Panc1 (cell line): ENCODE measurements around the gene SHROOM2.

Experiments
- CTCF ChIP-seq: fragments of 450-650 bp; IDR thresholded peaks from 2 replicates; pipeline ENCODE4 v1.5.1; 2017; ENCODE audit warnings: mild to moderate bottlenecking
- POLR2AphosphoS5 ChIP-seq: IDR thresholded peaks from 2 replicates; pipeline ENCODE4 v1.6.1; 2012; ENCODE audit warnings: mild to moderate bottlenecking, low read depth, low read length, moderate library complexity
- REST ChIP-seq, 2 experiments: IDR thresholded peaks; 2 replicates each; pipeline ENCODE4 v1.6.1; 2011 to 2012; ENCODE audit warnings: low read depth in 2 of 2, control low read depth in 1 of 2, low read length in 1 of 2, mild to moderate bottlenecking in 1 of 2, moderate library complexity in 1 of 2; ENCODE audit not compliant: insufficient read depth in 1 of 2
- SIN3A ChIP-seq: IDR thresholded peaks from 2 replicates; pipeline ENCODE4 v1.6.1; 2012; ENCODE audit warnings: low read depth, mild to moderate bottlenecking, low read length, moderate library complexity, borderline replicate concordance; ENCODE audit not compliant: insufficient read depth

GRCh38 chrX:9997041-9997440 lies 210.8 kb downstream of the SHROOM2 start:
- TF ChIP-seq CTCF (no peak), POLR2AphosphoS5 (no peak), SIN3A (no peak), REST (IDR thresholded peaks at IDR 0.05; ENCODE audit: insufficient read depth in 1 of 2, low read depth in 2 of 2, low read length in 1 of 2) (no peak)
